NOMO-1 treated with DMSO at 0.1 percent for 48 hours (cell line): ENCODE data around the gene LALBA.
"Not testable (repeated sequence)": the region's sequence is repeated elsewhere in the genome, so short reads cannot be mapped to it uniquely, and the experiment has no call there.

ENCODE experiments used
- DNase-seq: peaks from one replicate; lab custom pipeline; 2025; ENCODE audit not compliant: unreplicated experiment; lab: John Stamatoyannopoulos, UW

The LALBA gene

DNA sequence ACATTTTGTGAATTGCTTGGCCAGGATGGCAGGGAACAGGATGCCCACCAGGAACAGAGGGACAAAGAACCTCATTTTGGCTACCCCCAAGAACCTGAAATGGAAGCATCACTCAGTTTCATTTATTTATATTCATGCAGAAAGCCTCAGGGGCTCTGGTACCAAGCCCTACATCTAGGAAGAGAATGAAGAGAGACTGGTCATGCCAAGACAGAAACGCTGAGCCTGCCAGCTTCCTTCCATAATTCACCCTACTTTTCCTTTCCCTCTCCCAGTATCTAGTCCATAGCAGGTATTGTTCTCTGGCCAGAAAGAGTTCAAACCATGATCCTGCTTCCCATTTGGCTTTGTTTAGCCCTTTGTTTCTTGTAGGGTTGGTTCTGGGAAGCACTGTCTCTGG is at the start of gene LALBA:
LALBA (minus strand) TSS at position 101 of the 400 bp plus-strand sequence; CDS start at position 75, 26 bp downstream.
- DNase-seq = no peak

DNA sequence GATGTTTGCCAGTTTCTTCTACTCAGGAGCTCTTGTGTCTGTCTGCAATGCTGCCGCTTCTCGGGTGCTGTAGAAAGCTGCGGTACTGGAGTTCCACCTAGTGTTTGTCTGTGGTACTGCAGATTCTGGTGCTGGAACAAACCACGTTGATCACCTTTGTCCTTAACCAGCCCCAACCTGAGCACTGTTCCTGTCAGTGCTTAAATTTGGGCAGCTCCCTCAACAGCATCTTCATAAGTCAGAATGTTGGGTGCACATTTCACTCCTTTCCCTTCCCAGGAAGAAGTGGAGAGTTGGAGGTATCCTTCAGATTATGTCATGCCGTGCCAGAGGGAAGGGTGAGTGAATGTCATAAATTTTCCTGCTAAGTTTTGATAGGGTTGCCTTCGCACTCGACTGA is 48.7 kb upstream of the LALBA start:
- DNase-seq = peak; percentile 73

DNA sequence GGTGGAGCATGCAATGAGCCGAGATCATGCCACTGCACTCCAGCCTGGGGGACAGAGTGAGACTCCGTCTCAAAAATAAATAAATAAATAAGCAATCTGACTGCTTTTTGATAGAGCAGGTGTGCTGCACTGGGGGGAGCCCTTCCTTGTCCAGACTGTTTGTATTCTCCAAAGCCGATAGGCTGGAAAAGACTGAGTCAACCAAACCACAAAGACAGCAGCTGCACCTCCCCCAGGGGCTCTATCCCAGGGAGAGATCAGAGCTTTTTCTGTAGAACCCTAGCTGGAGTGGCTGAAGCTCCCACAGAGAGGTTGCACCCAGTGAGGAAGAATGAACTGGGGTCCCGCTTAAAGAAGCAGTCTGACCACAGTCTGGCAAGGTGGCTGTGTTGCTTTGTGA is 45.8 kb upstream of the LALBA start:
- DNase-seq = no peak

DNA sequence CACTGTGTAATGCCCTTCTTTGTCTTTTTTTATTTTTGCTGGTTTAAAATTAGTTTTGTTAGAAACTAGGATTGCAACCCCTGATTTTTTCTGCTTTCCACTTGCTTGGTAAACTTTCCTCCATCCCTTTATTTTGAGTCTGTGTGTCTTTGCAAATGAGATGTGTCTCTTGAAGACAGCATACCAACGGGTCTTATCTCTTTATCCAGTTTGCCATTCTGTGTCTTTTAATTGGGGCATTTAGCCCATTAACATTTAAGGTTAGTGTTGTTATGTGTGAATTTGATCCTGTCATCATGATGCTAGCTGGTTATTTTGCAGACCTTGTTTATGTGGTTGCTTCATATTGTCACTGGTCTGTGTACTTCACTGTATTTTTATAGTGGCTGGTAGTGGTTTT is 43.5 kb upstream of the LALBA start:
- no peak for DNase-seq

DNA sequence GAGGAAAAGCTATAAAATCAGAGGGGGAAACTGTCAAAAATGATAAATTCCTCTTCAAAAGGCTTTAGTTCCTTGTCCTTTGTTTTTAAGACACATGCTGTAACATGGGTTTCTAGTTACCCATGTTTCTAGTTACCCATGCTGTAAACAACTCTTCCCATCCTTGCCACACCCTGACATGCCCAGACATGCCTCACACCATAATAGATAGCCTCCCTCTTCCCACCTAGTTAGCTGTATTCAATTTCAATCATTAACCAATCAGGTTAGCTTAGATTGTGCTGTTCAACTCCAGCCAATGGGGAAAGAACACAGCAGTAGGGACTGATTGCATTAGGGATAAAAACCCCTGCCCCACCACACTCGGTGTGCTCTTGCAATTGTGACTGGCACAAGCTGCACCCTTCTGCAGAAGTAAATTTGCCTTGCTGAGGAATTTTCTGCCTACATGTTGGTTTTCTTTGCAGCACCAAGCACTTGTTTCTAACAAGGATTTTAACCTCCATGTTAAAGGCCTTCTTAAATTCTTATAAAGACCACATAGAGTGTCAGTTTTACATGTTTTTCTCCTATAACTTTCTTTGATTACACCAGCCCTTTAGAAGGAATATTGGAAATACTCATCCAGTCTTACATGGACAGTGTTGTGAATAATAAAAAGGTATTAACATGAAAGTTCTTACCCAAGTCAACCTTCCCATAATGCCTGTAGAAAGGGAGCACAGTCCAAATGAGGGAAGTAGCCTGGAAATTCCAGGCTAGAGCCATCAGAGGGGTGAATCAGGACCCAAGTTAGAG is 32.5 kb upstream of the LALBA start:
- DNase-seq = no peak

DNA sequence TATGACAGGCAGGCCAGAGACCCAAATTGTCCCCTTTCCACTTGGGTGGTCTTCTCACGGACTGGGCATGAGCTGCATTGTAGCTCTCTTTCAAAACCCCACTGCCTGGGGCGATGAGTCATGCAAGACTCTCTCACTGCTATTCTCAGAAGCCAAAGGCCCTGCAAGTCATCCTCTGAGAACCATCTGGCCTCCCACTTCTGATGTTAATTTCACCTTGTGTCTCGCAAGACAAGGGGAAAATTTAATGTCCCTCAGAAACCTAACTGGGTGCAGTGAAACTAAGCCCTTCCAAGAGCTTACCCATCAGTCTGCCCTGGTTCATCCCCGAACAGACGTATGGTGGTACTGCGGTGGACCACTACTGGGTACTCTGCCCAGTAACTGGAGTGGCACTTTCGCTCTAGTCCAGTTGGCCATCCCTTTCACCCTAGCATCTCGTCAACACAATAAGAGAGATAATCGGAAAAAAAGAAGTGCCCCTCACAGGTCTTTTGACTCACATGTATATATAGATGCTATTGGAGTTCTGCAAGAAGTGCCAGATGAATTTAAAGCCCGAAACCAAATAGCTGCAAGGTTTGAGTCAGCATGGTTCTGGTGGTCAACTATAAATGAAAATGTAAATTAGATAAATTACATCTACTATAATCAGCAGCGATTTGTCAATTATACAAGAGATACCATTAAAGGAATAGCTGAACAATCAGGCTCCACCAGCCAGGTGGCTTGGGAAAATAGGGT is 31.3 kb upstream of the LALBA start:
- no peak for DNase-seq

DNA sequence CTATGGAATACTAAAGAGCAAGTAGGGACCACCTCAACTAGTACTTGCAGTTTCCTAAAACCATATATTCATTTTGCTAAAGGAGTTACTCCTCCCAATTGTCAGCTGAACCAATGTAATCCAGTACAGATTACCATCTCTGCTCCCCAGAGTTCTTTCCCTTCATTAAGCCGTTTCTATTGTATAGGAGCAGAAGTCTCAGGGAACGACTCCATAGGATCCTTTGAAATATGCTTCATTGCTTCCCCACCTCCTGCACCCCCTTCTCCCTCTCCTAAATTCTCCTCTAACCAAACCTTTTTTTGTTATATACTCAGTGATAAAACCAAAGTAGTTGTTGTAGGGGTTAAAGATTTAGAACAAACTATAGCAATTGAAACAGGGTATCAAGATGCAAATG is 30.7 kb upstream of the LALBA start:
- DNase-seq = no peak

DNA sequence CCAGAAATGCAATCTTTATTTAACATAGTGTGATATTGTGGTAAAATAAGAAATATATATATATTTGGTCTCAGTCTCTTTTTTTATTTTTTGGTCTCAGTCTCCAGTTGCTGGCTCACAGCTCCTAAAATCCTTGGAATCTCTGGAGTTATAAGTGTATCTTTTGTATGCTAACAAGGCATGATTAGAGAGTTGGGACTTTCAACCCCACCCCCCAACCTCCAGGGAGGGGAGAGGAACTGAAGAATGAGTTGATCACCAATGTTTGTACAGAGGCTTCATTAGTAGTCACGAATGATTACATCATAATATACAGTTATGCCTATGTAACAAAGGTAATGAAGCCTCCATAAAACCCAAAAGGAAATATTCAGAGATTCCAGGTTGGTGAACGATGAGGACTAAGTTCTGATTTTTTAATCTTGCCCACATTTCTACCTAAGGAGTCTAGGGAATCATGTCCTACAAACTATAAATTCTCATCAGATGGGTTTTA is 22.8 kb upstream of the LALBA start:
- DNase-seq = no peak

DNA sequence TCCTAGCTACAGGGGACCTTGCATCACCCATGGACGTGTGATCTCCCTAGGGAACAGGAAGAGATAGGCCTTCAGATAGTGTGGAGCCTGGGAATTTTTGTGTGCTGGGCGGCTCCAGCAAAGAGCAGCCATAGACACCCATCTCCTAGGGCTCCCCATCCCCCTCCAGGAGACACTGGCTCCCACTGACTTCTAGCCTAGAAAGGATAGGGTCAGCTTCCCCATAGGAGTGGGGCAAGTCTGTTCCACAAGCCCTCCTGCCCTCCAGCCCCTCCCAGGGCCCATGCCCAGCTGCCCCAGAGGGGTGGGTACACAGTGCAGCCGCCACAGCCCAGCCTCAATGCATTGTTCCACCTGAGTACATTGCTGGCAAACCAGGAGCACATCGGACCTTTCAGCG is 16.5 kb upstream of the LALBA start:
- no peak for DNase-seq

DNA sequence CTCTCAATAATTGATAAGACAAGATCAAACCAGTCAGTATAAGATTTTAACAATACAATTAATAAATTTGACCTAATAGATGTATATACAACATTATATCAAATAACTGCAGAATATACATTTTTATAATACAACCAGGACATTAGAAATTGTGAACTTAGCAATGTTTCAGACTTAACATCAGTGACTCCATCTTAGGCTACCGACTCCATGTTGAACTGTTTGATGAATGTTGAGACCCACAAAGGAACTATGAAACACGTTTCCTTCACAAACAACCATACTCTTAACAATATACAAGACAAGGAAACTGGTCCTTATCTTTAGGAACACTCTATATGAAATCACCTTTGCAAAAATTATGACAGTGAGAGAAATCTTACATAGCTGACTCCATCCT is 13.9 kb upstream of the LALBA start:
- DNase-seq = no peak

DNA sequence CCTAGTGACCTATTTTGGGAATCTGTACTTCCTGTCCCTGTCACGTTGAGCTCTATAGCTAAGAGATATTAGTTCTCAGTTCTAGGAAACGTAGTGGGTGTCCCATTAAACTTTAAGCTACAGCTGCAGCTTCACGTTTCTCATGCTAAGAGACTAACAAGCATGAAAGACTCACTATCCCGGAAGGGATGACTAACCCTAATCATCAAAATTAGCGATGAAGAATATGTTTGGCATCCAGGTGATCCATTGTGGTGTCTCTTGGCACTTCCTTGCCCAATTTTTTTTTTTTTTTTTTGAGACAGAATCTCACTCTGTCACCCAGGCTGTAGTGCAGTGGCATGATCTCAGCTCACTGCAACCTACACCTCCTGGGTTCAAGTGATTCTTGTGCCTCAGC is 11.0 kb upstream of the LALBA start:
- no peak for DNase-seq

DNA sequence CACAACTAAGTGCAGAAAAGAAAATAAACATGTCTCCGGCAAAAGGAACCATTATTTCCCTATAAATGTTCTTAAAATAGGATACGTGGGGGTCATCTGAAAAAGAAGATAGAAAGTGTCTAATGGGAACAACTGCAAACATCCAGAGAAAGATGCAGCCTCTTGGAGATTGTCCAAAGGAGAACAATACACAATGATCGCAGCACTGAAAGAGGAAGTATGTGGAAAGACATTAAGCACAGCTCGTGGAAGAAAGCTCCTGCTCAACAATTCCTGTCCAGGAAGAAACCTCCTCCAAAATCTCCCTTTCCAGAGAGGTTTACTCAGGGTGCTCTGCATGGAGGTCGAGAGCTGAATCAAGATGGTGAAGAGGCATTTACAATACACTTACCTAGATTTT is 2.5 kb upstream of the LALBA start:
- peak; percentile 28 for DNase-seq

DNA sequence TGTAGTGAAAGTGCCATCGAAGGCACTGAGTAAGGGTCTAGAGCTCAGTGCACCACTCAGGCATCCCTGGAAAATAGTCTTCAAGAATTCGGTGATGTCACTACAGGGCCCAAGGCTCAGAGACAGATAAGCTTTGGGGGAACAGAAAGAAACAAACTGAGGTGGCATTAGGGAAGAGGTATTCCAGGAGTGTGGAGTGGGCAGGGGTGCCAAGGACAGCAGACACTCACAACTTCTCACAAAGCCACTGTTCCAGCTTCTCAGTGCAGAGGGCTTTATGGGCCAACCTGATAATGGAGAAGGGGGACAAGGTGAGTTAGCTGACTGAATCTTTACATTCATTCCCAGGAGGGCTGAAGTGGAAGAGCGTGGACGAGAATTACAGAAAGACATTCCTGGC is 2.1 kb downstream of the LALBA start:
- DNase-seq = no peak

DNA sequence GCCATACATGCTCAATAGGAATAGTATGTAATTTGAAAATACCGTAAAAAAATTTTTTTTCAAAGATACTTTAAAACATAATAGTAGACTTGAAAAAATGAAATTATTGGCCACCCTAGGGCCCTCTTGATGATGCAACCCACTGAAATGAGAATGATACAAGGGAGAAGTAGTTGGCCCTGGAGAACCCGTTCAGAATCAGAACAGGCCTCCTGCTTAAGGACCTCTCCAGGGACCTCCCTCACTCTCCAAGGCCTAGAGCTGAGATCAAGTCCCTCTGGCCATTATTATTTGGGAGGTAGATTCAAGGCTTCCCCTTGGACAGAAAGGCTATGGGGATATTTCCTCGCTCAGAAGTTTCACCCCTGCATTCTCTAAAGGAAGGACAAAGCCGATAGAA is 11.9 kb downstream of the LALBA start:
- DNase-seq = no peak

DNA sequence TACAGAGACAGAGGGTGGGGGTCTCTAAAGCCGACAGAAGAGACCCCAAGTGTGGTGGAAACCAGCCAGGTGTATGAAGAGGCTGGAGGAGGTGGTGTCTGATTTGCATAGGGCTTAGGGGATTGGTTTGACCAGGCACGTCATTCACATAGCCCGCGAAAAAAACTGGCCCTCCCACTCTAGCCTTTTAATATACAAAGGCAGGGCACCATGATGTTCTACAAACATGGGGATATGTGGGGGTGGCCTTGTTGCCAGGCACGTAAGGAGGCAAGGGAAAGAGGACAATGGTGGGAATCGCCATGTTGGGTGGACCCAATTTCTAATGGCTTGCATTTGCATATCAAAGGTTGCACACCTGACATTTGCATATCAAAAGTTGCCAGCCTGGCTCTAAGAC is 13.2 kb downstream of the LALBA start:
- DNase-seq = no peak

DNA sequence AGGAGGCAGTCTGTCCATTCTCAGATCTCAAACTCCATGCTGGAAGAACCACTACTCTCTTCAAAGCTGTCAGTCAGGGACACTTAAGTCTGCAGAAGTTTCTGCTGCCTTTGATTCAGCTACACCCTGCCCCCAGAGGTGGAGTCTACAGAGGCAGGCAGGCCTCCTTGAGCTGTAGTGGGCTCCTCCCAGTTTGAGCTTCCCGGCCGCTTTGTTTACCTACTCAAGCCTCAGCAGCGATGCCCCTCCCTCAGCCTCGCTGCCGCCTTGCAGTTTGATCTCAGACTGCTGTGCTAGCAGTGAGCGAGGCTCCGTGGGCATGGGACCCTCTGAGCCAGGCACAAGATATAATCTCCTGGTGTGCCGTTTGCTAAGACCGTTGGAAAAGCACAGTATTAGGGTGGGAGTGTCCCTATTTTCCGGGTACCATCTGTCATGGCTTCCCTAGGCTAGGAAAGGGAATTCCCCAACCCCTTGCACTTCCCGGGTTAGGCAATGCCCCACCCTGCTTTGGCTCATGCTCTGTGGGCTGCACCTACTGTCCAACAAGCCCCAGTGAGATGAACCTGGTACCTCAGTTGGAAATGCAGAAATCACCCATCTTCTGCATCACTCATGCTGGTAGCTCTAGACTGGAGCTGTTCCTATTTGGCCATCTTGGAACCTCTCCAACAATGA is 16.0 kb downstream of the LALBA start:
- not testable (repeated sequence) for DNase-seq

DNA sequence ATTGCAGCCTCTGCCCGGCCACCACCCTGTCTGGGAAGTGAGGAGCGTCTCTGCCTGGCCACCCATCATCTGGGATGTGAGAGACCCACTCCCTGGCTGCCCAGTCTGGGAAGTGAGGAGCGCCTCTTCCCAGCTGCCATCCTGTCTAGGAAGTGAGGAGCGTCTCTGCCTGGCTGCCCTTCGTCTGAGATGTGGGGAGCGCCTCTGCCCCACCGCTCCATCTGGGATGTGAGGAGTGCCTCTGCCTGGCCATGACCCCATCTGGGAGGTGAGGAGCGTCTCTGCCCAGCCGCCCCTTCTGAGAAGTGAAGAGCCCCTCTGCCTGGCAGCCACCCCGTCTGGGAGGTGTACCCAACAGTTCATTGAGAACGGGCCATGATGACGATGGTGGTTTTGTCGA is 18.2 kb downstream of the LALBA start:
- not testable (repeated sequence) for DNase-seq

DNA sequence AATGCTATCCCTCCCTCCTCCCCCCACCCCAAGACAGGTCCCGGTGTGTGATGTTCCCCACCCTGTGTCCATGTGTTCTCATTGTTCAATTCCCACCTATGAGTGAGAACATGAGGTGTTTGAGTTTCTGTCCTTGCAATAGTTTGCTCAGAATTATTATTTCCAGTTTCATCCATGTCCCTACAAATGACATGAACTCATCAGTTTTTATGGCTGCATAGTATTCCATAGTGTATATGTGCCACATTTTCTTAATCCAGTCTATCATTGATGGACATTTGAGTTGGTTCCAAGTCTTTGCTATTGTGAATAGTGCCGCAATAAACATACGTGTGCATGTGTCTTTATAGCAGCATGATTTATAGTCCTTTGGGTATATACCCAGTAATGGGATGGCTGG is 22.8 kb downstream of the LALBA start:
- DNase-seq = not testable (repeated sequence)

DNA sequence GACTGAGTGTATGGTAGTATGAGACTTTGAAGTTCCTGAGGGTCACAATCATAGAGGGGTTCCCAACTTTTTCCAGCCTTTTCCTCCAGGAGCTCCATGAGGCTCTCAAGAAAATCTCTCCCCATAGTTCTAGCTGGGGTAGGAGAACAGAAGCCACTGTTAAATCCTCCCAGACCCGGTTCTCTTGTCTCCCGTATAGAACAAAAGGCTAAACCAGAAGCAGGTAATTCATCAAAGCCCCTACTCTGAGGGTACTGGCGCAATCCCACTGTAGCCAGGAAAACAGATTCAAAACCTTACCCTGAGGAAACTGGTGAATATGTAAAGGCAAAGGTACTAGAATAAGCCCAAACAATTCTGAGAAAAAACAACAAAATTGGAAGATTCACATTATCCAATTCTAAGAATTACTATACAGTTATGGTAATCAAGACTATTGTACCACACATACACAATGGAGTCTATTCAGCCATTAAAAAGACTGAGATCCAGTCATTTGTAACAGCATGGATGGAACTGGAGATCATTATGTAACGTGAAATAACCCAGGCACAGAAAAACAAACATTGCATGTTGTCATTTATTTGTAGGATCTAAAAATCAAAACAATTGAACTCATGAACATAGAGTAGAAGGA is 23.9 kb downstream of the LALBA start:
- DNase-seq = no peak

DNA sequence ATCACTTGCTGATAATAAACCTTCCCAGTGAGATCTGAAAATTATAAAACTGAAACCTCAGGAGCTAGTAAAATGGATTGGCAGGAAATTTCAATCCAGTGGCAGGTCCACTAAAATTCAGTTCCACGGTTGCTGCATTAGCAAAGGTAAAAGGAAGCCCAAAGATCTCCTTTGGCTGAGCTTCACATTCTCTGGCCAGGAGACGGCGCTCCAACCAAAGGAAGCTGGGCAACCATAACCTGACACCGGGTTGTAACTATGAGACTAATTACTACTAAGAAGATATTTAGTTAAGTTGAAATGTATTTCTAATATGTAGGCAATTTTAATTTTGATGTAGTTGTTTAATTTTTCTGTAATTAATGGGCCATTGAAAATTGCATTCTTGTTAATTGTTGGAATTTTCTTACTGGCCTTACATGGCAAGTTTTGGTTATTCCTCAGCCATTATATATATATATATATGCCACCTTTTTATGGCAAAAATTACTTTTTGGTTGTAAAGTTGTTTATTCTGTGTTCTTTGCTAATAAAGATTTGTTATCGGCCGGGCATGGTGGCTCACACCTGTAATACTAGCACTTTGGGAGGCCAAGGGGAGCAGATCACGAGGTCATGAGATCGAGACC is 27.4 kb downstream of the LALBA start:
- DNase-seq = peak; percentile 40

DNA sequence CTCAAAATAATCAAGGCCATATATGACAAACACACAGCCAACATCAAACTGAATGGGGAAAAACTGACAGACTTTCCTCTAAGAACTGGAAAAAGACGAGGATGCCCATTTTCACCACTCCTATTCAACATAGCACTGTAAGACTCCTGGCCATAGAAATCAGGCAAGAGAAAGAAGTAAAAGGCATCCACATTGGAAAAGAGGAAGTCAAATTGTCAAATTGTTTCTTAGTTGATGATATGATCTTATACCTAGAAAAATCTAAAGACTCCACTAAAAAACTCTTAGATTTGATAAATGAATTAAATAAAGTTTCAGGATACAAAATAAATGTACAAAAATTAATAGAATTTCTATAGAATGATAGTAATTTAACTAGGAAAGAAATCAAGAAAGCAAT is 33.2 kb downstream of the LALBA start:
- DNase-seq = no peak
